Measurements from ENCODE around the gene TNFAIP2.

- TF ChIP-seq, protein P1, sequence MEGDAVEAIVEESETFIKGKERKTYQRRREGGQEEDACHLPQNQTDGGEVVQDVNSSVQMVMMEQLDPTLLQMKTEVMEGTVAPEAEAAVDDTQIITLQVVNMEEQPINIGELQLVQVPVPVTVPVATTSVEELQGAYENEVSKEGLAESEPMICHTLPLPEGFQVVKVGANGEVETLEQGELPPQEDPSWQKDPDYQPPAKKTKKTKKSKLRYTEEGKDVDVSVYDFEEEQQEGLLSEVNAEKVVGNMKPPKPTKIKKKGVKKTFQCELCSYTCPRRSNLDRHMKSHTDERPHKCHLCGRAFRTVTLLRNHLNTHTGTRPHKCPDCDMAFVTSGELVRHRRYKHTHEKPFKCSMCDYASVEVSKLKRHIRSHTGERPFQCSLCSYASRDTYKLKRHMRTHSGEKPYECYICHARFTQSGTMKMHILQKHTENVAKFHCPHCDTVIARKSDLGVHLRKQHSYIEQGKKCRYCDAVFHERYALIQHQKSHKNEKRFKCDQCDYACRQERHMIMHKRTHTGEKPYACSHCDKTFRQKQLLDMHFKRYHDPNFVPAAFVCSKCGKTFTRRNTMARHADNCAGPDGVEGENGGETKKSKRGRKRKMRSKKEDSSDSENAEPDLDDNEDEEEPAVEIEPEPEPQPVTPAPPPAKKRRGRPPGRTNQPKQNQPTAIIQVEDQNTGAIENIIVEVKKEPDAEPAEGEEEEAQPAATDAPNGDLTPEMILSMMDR (conservative IDR thresholded peaks at IDR 0.05; ENCODE audit: low read length): no peak
- TF ChIP-seq EZH2phosphoT487 (IDR thresholded peaks at IDR 0.05; ENCODE audit: borderline replicate concordance): no peak
Measured at GRCh38 chr14:103140316-103141109, 17.3 kb downstream of the TNFAIP2 start.

All from Loucy (cell line).